ENCODE measurements around the gene C4orf50.

- TF ChIP-seq CTCF (IDR thresholded peaks at IDR 0.05; ENCODE audit: insufficient read depth, low read depth, low read length), result no peak
- no peak for TF ChIP-seq EZH2 (IDR thresholded peaks at IDR 0.05; ENCODE audit: insufficient read depth, low read length)
Measured at GRCh38 chr4:5999356-5999755, 18.9 kb downstream of the C4orf50 start.

Data from astrocyte (in vitro differentiated cells and primary cell).